IMR-90 (cell line): ENCODE measurements around the gene CDC73. TPM values are rescaled to one million over a fixed set of nuclear protein-coding genes. Genes with fewer than 3 reads are reported as not detected.

Experiments
- ATAC-seq: fragments of 200-7000 bp; cut with Tn5 transposase; 2 replicates; pipeline ENCODE4 v1.9.1; 2020; ENCODE audit warnings: low read depth, mild to moderate bottlenecking, moderate library complexity
- BruUV-seq: library from RNA; stranded (reverse); fragments of 400-500 nt; replicated peaks from 2 replicates; lab custom pipeline; 2021; lab: Mats Ljungman, UMichigan
- CTCF ChIA-PET: fragments of 300-600 bp; formaldehyde crosslinking; extraction: SDS; loops from one replicate; lab custom pipeline; 2021; ENCODE audit warnings: antibody characterized with exemption; lab: Yijun Ruan, JAX
- POLR2A ChIA-PET: fragments of 300-600 bp; sonication (Branson Sonifier 250); formaldehyde crosslinking; loops from one replicate; lab custom pipeline; 2022; ENCODE audit warnings: antibody characterized with exemption; ENCODE audit not compliant: unreplicated experiment; lab: Charles Lee
- DNase-seq: peaks from one replicate; pipeline ENCODE4 v3.0.0; 2013
- H2AFZ ChIP-seq: replicated peaks from 2 replicates; pipeline ENCODE3; 2013; ENCODE audit warnings: low read length, mild to moderate bottlenecking; ENCODE audit not compliant: poor library complexity
- H2AK5ac ChIP-seq: 2 replicates; pipeline ENCODE4 v1.6.1; 2013; ENCODE audit warnings: low read depth, low read length, inconsistent platforms
- H2AK9ac ChIP-seq: replicated peaks from 2 replicates; pipeline ENCODE3; 2013; ENCODE audit warnings: mild to moderate bottlenecking, low read depth, low read length, moderate library complexity; ENCODE audit not compliant: poor library complexity
- H2BK120ac ChIP-seq: 2 replicates; pipeline ENCODE4 v1.6.1; 2013; ENCODE audit warnings: low read depth, low read length, inconsistent platforms
- H2BK15ac ChIP-seq: 3 replicates; pipeline ENCODE4 v1.6.1; 2013; ENCODE audit warnings: low read depth, low read length, inconsistent platforms
- H2BK20ac ChIP-seq: 2 replicates; pipeline ENCODE4 v1.6.1; 2013; ENCODE audit warnings: low read depth, mild to moderate bottlenecking, inconsistent platforms, low read length, moderate library complexity
- H2BK5ac ChIP-seq: 2 replicates; pipeline ENCODE4 v1.6.1; 2013; ENCODE audit warnings: mild to moderate bottlenecking, low read depth, low read length, inconsistent platforms; ENCODE audit not compliant: poor library complexity, severe bottlenecking
- H3K14ac ChIP-seq: replicated peaks from 2 replicates; pipeline ENCODE4 v1.6.1; 2013; ENCODE audit warnings: low read depth, low read length, inconsistent platforms
- H3K18ac ChIP-seq: 2 replicates; pipeline ENCODE4 v1.6.1; 2013; ENCODE audit warnings: low read depth, low read length, control low read depth
- H3K23ac ChIP-seq: 2 replicates; pipeline ENCODE4 v1.6.1; 2013; ENCODE audit warnings: low read depth, low read length, inconsistent platforms
- H3K27ac ChIP-seq: 2 replicates; pipeline ENCODE4 v1.5.1; 2013; ENCODE audit warnings: mild to moderate bottlenecking, control low read depth, low read length; ENCODE audit not compliant: insufficient read depth
- H3K27me3 ChIP-seq: 2 replicates; pipeline ENCODE4 v1.6.1; 2013; ENCODE audit warnings: low read length; ENCODE audit not compliant: control insufficient read depth, insufficient read depth
- H3K36me3 ChIP-seq: 2 replicates; pipeline ENCODE4 v1.6.1; 2013; ENCODE audit warnings: low read length, mixed read lengths; ENCODE audit not compliant: control insufficient read depth, insufficient read depth
- H3K4ac ChIP-seq: 2 replicates; pipeline ENCODE4 v1.6.1; 2013; ENCODE audit warnings: low read depth, low read length, inconsistent platforms
- H3K4me1 ChIP-seq: 2 replicates; pipeline ENCODE4 v1.6.1; 2013; ENCODE audit warnings: low read length, mixed read lengths; ENCODE audit not compliant: control insufficient read depth, insufficient read depth
- H3K4me2 ChIP-seq: 2 replicates; pipeline ENCODE4 v1.6.1; 2013; ENCODE audit warnings: low read depth, mild to moderate bottlenecking, control low read depth, low read length, moderate library complexity
- H3K4me3 ChIP-seq: 2 replicates; pipeline ENCODE4 v1.5.1; 2013; ENCODE audit warnings: low read depth, mild to moderate bottlenecking, control low read depth, low read length, moderate library complexity; ENCODE audit not compliant: insufficient read depth
- H3K56ac ChIP-seq: 2 replicates; pipeline ENCODE4 v1.6.1; 2013; ENCODE audit warnings: low read length, inconsistent platforms; ENCODE audit not compliant: insufficient read depth; ENCODE audit errors: extremely low read depth
- H3K79me1 ChIP-seq, 2 experiments: 2 replicates each; pipeline ENCODE4 v1.6.1; 2013; ENCODE audit warnings: low read length in 2 of 2, inconsistent platforms in 1 of 2, low read depth in 1 of 2
- H3K9ac ChIP-seq: 2 replicates; pipeline ENCODE4 v1.6.1; 2013; ENCODE audit warnings: low read depth, low read length, control low read depth
- H3K9me1 ChIP-seq: 2 replicates; pipeline ENCODE4 v1.6.1; 2013; ENCODE audit warnings: low read length, inconsistent platforms; ENCODE audit not compliant: insufficient read depth
- H3K9me3 ChIP-seq: 2 replicates; pipeline ENCODE4 v1.6.1; 2013; ENCODE audit warnings: low read length; ENCODE audit not compliant: control insufficient read depth, insufficient read depth
- H4K20me1 ChIP-seq: 2 replicates; pipeline ENCODE4 v1.6.1; 2013; ENCODE audit warnings: low read length, inconsistent platforms; ENCODE audit not compliant: insufficient read depth
- H4K5ac ChIP-seq: 2 replicates; pipeline ENCODE4 v1.6.1; 2013; ENCODE audit warnings: mild to moderate bottlenecking, low read depth, low read length, control low read depth
- H4K8ac ChIP-seq, 2 experiments: 2 replicates each; pipeline ENCODE4 v1.6.1; 2013; ENCODE audit warnings: low read depth in 2 of 2, low read length in 2 of 2, control low read depth in 1 of 2, inconsistent platforms in 1 of 2
- H4K91ac ChIP-seq: 2 replicates; pipeline ENCODE4 v1.6.1; 2013; ENCODE audit warnings: low read depth, low read length, inconsistent platforms; ENCODE audit not compliant: insufficient read depth
- BHLHE40 ChIP-seq: fragments of 150-350 bp; IDR thresholded peaks from 2 replicates; pipeline ENCODE4 v1.6.1; 2016; ENCODE audit warnings: mild to moderate bottlenecking, low read depth, low read length
- CEBPB ChIP-seq: IDR thresholded peaks from 2 replicates; pipeline ENCODE4 v1.6.1; 2012; ENCODE audit warnings: low read depth, low read length, improper control_type of control experiment
- CHD1 ChIP-seq: IDR thresholded peaks from 2 replicates; pipeline ENCODE4 v1.6.1; 2012; ENCODE audit warnings: low read depth, low read length, improper control_type of control experiment
- CTCF ChIP-seq: conservative IDR thresholded peaks from 2 replicates; pipeline ENCODE4 v1.5.1; 2012; ENCODE audit warnings: mild to moderate bottlenecking, low read depth, low read length, improper control_type of control experiment
- FOS ChIP-seq: fragments of 150-350 bp; IDR thresholded peaks from 2 replicates; pipeline ENCODE4 v1.6.1; 2016; ENCODE audit warnings: low read depth, low read length
- MAFK ChIP-seq: IDR thresholded peaks from 2 replicates; pipeline ENCODE4 v1.6.1; 2012; ENCODE audit warnings: low read depth, low read length, improper control_type of control experiment
- MAZ ChIP-seq: IDR thresholded peaks from 2 replicates; pipeline ENCODE4 v1.6.1; 2012; ENCODE audit warnings: low read depth, mild to moderate bottlenecking, low read length, improper control_type of control experiment, moderate library complexity, borderline replicate concordance
- MXI1 ChIP-seq: IDR thresholded peaks from 2 replicates; pipeline ENCODE4 v1.6.1; 2012; ENCODE audit warnings: low read depth, mild to moderate bottlenecking, low read length, moderate library complexity, borderline replicate concordance
- NFE2L2 ChIP-seq: fragments of 150-350 bp; IDR thresholded peaks from 2 replicates; pipeline ENCODE4 v1.6.1; 2016; ENCODE audit warnings: low read depth, mild to moderate bottlenecking, low read length
- POLR2A ChIP-seq: IDR thresholded peaks from 2 replicates; pipeline ENCODE4 v1.6.1; 2012; ENCODE audit warnings: mild to moderate bottlenecking, low read depth, low read length
- RAD21 ChIP-seq: IDR thresholded peaks from 2 replicates; pipeline ENCODE4 v1.6.1; 2012; ENCODE audit warnings: low read length, improper control_type of control experiment
- RCOR1 ChIP-seq: IDR thresholded peaks from 2 replicates; pipeline ENCODE4 v1.6.1; 2012; ENCODE audit warnings: mild to moderate bottlenecking, low read length, improper control_type of control experiment; ENCODE audit not compliant: insufficient replicate concordance
- RFX5 ChIP-seq: IDR thresholded peaks from 2 replicates; pipeline ENCODE4 v1.8.0; 2012; ENCODE audit warnings: low read depth, mild to moderate bottlenecking, low read length, moderate library complexity
- SMC3 ChIP-seq: fragments of 150-350 bp; IDR thresholded peaks from 2 replicates; pipeline ENCODE4 v1.6.1; 2016; ENCODE audit warnings: low read depth, mild to moderate bottlenecking, antibody characterized with exemption, low read length, moderate library complexity
- USF2 ChIP-seq: fragments of 150-350 bp; IDR thresholded peaks from 2 replicates; pipeline ENCODE4 v1.6.1; 2017; ENCODE audit warnings: mild to moderate bottlenecking, antibody characterized with exemption, low read length, low read depth
- WGBS, 2 experiments: methylation state at CpG; one replicate each; pipeline versions ENCODE4 v1.1.5 to v1.1.7; 2013; ENCODE audit warnings: missing lambda C conversion rate in 2 of 2; ENCODE audit not compliant: insufficient read length in 1 of 2; ENCODE audit errors: extremely low coverage in 2 of 2; 5-methylcytosine and 5-hydroxymethylcytosine counted together
- dilution Hi-C: fragments of 300-500 bp; cut with HindIII; formaldehyde crosslinking; loops from one replicate; pipeline ENCODE4 v1.14.3; 2018; ENCODE audit warnings: low sequenced_read_pairs; ENCODE audit not compliant: unreplicated experiment
- in situ Hi-C: fragments of 300-500 bp; cut with MboI; formaldehyde crosslinking; loops from 3 replicates; pipeline ENCODE4 v1.14.3; 2019; ENCODE audit warnings: low sequenced_read_pairs, inconsistent platforms, mixed read lengths
- intact Hi-C: fragments of 100-400 bp; cut with micrococcal nuclease; formaldehyde crosslinking; loops from 2 replicates; pipeline ENCODE4 v1.10.0; 2022
- polyA plus RNA-seq, 3 experiments: library from polyadenylated mRNA; depleted of rRNA; stranded (reverse); fragments of >200 nt; gene quantifications; 2 replicates each; pipeline ENCODE4 v1.2.3, GENCODE V29; 2012; ENCODE audit warnings: low replicate concordance in 1 of 3
- total RNA-seq: library from RNA; depleted of rRNA; stranded (reverse); fragments of >200 nt; gene quantifications from 2 replicates; pipeline ENCODE4 v1.2.3, GENCODE V29; 2012
- TF ChIP-seq, protein P1 (sequence below): fragments of 150-350 bp; IDR thresholded peaks from 2 replicates; pipeline ENCODE4 v1.6.1; 2016; ENCODE audit warnings: low read depth, mild to moderate bottlenecking, low read length, moderate library complexity, borderline replicate concordance

The CDC73 gene
- total and polyA plus RNA-seq, 2 of the 4 experiments (the other 2 are of a cell fraction) = 22.1 to 29.6 TPM

DNA sequence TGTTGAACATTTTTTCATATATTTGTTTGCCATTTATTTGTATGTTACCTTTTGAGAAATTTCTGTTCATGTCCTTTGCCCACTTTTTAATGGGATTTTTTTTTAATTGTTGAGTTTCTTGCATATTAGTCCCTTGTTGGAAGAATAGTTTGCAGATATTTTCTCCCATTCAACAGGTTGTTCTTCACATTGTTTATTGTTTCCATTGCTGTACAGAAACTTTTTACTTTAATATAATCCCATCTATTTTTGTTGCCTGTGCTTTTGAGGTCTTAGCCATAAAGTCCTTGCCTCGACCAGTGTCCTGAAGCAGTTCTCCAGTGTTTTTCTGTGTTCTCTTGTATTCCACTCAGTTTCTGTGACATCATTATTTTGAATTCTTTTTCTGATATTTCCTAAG is 118.8 kb downstream of the CDC73 start:
- no TSS peak for BruUV-seq
- Histone ChIP-seq H3K4me3 (no peak overlapping the region), H2AFZ (no peak overlapping the region), H3K27ac (no peak overlapping the region), H4K5ac (no peak overlapping the region), H3K18ac (no peak overlapping the region), H3K36me3 (peaks cover 10% of the 10 kb centered on the region), H3K9me1 (peaks cover 4% of the 10 kb centered on the region; the same call in 1 of the 2 replicates), H4K91ac (no peak overlapping the region), H3K4me2 (no peak overlapping the region), H2BK20ac (no peak overlapping the region), H3K14ac (no peak overlapping the region), H2AK5ac (no peak overlapping the region), H3K9ac (no peak overlapping the region), H4K8ac (no peak overlapping the region), H2BK15ac (no peak overlapping the region), H3K9me3 (no peaks in the 10 kb centered on the region), H2AK9ac (no peak overlapping the region), H2BK5ac (no peak overlapping the region), H4K20me1 (no peaks in the 10 kb centered on the region), H2BK120ac (no peak overlapping the region), H3K79me1 (peaks cover 11 to 14% of the 10 kb centered on the region in 2 experiments), H3K4me1 (no peaks in the 10 kb centered on the region), H3K56ac (no peak overlapping the region), H3K23ac (no peak overlapping the region), H3K27me3 (no peaks in the 10 kb centered on the region), H3K4ac (no peak overlapping the region)
- ATAC-seq (no peak), DNase-seq (no peak)
- ChIA-PET POLR2A (interaction anchor here (0.6 kb wide), 1 partner anchor 42 kb away, joined by 3 read pairs; no protein-coding TSS in a partner anchor), CTCF (interaction anchor here (0.7 kb wide), 1 partner anchor 12 kb away, joined by 3 read pairs; no protein-coding TSS in a partner anchor)
- in situ Hi-C loops = no loop called here
- no CpG with 5 or more reads among the region's 1 CpG for WGBS, 2 experiments
- intact Hi-C loops = no loop called here
- dilution Hi-C loops = no loop called here
- TF ChIP-seq SMC3 = no peak
- no peak for TF ChIP-seq FOS
- TF ChIP-seq RAD21 = no peak
- no peak for TF ChIP-seq BHLHE40
- TF ChIP-seq MAFK = no peak
- no peak for TF ChIP-seq POLR2A
- TF ChIP-seq MAZ = no peak
- TF ChIP-seq CHD1 = no peak
- no peak for TF ChIP-seq MXI1
- no peak for TF ChIP-seq CEBPB
- TF ChIP-seq RFX5 = no peak
- no peak for TF ChIP-seq USF2
- TF ChIP-seq, protein P1, sequence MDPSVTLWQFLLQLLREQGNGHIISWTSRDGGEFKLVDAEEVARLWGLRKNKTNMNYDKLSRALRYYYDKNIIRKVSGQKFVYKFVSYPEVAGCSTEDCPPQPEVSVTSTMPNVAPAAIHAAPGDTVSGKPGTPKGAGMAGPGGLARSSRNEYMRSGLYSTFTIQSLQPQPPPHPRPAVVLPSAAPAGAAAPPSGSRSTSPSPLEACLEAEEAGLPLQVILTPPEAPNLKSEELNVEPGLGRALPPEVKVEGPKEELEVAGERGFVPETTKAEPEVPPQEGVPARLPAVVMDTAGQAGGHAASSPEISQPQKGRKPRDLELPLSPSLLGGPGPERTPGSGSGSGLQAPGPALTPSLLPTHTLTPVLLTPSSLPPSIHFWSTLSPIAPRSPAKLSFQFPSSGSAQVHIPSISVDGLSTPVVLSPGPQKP = no peak
- TF ChIP-seq CTCF = no peak
- no peak for TF ChIP-seq NFE2L2
- TF ChIP-seq RCOR1 = no peak
